Activated naive CD8-positive, alpha-beta T cell (primary cell): ENCODE data around the gene DCUN1D3.
A peak's percentile ranks its signal among the peaks of the same experiment; 100 is the strongest.

Source experiments
- H3K27ac Mint-ChIP-seq: one replicate; pipeline ENCODE4 v1.8.0; 2021; ENCODE audit warnings: mixed read lengths
- H3K27me3 Mint-ChIP-seq: one replicate; pipeline ENCODE4 v1.8.0; 2021; ENCODE audit warnings: mixed read lengths
- H3K36me3 Mint-ChIP-seq: one replicate; pipeline ENCODE4 v1.8.0; 2021; ENCODE audit warnings: mixed read lengths
- H3K4me1 Mint-ChIP-seq: one replicate; pipeline ENCODE4 v1.8.0; 2021; ENCODE audit warnings: low read depth, mixed read lengths
- H3K4me3 Mint-ChIP-seq: one replicate; pipeline ENCODE4 v1.8.0; 2021; ENCODE audit warnings: mild to moderate bottlenecking, mixed read lengths
- H3K9me3 Mint-ChIP-seq: one replicate; pipeline ENCODE4 v1.8.0; 2021; ENCODE audit warnings: low read depth, mixed read lengths

DCUN1D3 gene

DNA sequence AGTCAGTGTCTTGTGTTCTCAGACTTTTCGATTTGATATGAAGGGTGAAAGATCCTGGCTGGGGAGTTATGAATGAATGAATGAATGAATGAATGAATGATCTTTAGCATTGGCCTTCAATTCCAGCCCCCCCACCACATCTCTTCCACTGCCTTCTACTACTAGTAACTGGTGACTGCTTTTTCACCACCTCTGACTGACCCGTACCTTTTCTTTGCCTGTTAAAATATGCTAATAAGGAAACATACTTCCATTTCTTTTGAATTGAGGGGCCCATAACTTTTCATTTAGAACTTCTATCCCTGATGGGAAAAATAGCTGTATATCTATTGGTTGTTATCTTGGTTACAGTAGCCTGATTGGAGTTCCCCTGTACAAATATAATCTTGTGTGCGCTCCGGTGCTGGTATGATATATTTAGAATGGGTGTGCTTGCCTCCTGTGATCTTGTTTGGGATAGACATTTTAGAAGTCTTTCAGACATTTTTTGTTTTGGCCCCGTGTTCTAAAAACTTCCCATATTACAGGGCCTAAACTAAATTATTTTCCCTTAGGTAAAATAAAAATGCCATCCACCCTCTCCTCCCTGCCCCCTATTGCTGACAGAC is 3.8 kb upstream of the DCUN1D3 start:
- H3K36me3 Mint-ChIP-seq: peaks cover 7% of the 10 kb centered on the region
- H3K9me3 Mint-ChIP-seq: no peaks in the 10 kb centered on the region
- H3K4me1 Mint-ChIP-seq: peaks cover 49% of the 10 kb centered on the region
- peak overlapping the region; percentile 62 for H3K27ac Mint-ChIP-seq
- peak overlapping the region; percentile 38 for H3K4me3 Mint-ChIP-seq
- no peaks in the 10 kb centered on the region for H3K27me3 Mint-ChIP-seq

DNA sequence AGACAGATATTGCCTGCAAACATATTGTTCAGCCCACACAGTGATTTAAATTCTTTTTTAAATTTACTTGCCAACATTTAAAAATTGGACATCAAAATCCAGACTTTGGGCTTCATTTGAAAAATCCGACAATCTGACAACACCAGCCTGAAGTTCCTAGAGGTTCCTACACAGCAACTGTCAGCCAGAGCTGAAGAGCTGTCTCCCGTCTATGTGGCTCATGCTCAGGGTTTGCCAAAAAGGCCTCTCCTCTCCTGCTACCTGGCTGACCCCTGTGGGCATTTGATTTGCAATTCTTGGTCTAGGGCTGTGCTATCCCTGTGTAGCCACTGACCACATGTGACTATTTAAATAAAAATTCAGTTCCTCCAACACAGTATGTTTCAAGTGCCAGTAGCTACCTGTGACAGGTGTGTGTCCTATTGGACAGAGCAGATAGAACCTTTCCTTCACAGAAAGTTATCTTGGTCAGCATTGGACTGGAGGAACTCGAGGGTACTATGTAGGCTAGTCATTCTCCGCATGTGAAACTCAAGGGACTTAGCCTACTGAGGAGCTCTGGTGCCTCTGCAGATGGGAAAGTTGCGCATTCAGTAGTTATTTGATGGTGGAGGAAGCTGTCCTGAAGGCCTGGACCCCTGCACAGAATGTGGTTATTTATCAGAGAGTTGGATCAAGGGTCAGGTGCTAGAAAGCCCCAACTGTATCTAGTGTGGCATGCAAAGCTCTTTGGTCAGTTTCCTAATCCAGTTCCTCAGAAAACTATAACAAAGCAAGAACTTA is 3.1 kb upstream of the DCUN1D3 start:
- Mint-ChIP-seq H3K36me3 (peaks cover 7% of the 10 kb centered on the region), H3K27ac (peak overlapping the region; percentile 62), H3K4me1 (peaks cover 54% of the 10 kb centered on the region), H3K9me3 (no peaks in the 10 kb centered on the region), H3K27me3 (no peaks in the 10 kb centered on the region), H3K4me3 (peak overlapping the region; percentile 55)

DNA sequence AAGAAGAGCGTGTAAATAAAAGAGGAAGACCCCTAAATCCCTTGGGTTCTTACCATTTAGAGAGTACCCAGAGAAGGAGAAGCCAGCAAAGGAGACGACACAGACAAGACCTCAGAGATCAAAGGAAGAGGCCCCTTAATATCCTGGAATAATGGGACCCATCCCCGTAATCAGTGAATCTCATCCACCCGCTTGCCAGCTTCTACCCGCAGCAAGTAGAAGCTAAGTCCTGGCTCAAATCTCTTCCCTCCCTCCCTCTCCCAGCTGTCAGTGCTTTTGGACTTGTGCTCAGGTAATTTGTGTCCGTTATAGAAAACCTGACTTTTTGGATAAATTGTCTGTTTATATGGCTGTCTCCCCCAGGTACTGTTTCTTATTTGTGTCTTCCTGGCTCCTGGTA is 2.3 kb upstream of the DCUN1D3 start:
- peak overlapping the region; percentile 73 for H3K27ac Mint-ChIP-seq
- peak overlapping the region; percentile 94 for H3K4me3 Mint-ChIP-seq
- H3K9me3 Mint-ChIP-seq: no peaks in the 10 kb centered on the region
- no peaks in the 10 kb centered on the region for H3K27me3 Mint-ChIP-seq
- H3K4me1 Mint-ChIP-seq: peaks cover 62% of the 10 kb centered on the region
- H3K36me3 Mint-ChIP-seq: peaks cover 7% of the 10 kb centered on the region

DNA sequence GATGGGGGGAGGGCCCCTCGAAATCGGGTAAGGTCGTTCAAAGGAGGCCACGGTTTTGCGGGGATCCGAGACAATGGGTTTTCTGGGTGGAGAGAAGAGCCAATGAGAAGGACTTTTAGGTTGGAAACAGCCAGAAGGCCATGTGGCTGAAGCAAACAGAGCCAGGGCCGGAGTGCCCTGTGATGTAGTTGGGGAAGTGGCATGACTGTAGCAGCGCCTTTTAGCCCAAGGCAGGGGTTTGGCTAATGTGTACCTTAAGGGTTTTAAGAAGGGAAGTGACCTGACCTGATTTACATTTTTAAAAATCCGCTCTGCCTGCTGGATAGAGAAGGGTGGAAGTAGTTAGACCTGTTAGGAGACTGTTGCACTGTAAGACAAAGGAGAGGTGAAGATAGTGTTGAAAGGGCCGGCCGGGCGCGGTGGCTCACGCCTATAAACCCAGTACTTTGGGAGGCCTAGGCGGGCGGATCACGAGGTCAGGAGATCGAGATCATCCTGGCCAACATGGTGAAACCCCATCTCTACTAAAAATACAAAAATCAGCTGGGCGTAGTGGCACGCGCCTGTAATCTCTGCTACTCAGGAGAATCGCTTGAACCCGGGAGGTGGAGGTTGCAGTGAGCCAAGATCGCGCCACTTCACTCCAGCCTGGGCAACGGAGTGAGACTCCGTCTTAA is 1.4 kb upstream of the DCUN1D3 start:
- Mint-ChIP-seq H3K36me3 (peaks cover 10% of the 10 kb centered on the region), H3K4me1 (peaks cover 69% of the 10 kb centered on the region), H3K27ac (peak overlapping the region; percentile 97)

DNA sequence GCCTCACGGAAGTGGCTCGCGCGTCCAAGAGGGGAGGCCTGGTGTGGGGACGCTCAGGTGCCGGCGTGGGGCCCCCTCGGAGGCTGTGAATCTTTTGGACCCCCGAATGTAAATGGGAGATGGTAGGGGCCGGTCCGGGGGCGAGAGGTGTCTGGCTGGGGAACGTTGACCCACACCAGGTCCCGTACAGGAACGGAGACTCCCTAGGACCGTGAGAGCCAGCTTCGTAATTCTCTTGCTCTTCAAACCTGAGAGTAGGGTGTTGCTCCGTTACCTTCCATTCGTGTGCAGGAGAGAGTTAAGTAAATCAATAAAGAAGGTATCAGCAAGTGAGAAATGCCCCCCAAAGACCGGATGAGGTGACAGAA is 894 bp upstream of the DCUN1D3 start:
- peaks cover 68% of the 10 kb centered on the region for H3K4me1 Mint-ChIP-seq
- H3K27ac Mint-ChIP-seq: peak overlapping the region; percentile 97
- no peaks in the 10 kb centered on the region for H3K27me3 Mint-ChIP-seq
- H3K4me3 Mint-ChIP-seq: peak overlapping the region; percentile 94
- H3K9me3 Mint-ChIP-seq: no peaks in the 10 kb centered on the region
- peaks cover 10% of the 10 kb centered on the region for H3K36me3 Mint-ChIP-seq

More for the DNA sequence above, 1.4 kb upstream of the DCUN1D3 start:
- Mint-ChIP-seq H3K4me3 (peak overlapping the region; percentile 94), H3K27me3 (no peaks in the 10 kb centered on the region), H3K9me3 (no peaks in the 10 kb centered on the region)

DNA sequence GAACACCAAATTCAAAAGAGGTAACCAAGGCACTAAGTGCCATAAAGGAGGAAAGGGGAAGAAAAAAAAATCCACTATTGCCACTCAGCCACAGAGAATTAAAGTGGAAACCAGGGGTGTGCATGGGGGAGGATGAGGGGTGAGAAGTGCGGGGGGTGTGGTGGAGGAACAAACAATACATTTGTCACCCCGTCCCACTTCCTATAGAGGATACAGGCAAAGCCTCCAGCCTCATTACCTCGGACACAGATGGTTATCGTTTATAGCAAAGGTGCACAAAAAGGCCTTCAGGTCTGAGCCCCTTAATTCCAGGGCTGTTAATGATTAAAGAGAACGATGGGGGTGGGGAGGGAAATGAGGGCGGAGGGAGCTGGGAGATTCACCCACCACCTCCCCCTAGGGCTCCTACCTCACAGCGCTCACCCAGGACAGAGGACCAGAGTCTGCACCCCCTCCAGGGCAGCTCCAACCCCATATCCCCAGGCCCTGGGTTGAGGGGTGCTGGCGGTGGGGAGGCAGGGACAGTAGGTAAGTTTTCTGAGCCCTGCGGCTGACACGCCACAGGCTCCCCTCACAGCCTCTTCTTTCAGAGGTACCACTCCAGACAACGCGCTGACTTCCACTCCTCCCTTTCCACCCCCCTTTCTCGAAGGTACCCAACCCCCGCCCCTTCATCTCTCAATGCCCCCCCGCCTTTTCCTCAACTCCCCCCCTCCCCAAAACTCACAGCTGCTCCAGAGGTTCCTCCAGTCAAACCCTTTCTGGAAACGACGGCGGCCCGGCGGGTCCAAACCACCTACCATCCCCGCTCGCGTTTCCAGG is 470 bp downstream of the DCUN1D3 start:
- Mint-ChIP-seq H3K27ac (peak overlapping the region; percentile 97), H3K27me3 (no peaks in the 10 kb centered on the region), H3K4me1 (peaks cover 63% of the 10 kb centered on the region), H3K4me3 (peak overlapping the region; percentile 94), H3K36me3 (peaks cover 10% of the 10 kb centered on the region), H3K9me3 (no peaks in the 10 kb centered on the region)

DNA sequence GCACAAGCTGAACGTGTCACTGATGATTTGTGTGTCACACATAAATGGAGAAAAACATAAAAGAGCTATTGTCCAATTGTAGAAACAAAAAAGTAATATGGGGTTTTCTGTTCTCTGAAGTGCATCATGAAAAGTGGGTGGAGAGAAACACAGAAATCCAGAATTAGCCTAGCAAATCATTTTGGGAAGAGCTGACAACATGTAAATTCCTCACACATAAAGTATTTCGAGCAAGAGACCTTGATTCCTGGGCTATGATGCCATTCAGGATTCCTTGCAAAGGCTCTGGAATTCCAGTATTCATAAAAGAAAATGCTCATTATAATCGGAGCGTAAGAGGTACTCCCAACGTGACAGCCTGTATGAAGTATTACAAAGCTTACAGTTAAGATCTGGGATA is 1.1 kb downstream of the DCUN1D3 start:
- no peaks in the 10 kb centered on the region for H3K27me3 Mint-ChIP-seq
- peaks cover 57% of the 10 kb centered on the region for H3K4me1 Mint-ChIP-seq
- no peaks in the 10 kb centered on the region for H3K9me3 Mint-ChIP-seq
- H3K4me3 Mint-ChIP-seq: peak overlapping the region; percentile 94
- peaks cover 10% of the 10 kb centered on the region for H3K36me3 Mint-ChIP-seq
- H3K27ac Mint-ChIP-seq: peak overlapping the region; percentile 97

DNA sequence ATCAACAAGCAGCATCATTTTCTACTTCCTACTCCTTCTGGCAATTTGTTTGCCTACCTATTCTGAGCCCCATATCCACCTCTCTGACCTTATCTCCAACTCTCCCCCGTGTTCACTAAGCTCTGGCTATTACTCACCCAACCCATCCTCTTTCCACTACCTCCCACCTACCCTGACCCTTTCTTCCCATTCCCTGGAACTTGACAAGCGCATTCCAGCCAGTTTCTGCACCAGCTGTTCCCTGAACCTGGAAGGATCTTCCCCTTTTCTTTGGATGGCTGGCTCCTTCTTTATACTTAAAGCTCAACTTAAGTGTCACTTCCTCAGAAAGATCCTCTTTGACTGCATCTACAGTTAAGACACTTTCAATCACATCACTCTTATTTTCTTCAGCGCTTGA is 2.2 kb downstream of the DCUN1D3 start:
- Mint-ChIP-seq H3K27me3 (no peaks in the 10 kb centered on the region), H3K27ac (peak overlapping the region; percentile 23), H3K36me3 (peaks cover 9% of the 10 kb centered on the region), H3K4me3 (peak overlapping the region; percentile 94), H3K9me3 (no peaks in the 10 kb centered on the region), H3K4me1 (peaks cover 47% of the 10 kb centered on the region)

DNA sequence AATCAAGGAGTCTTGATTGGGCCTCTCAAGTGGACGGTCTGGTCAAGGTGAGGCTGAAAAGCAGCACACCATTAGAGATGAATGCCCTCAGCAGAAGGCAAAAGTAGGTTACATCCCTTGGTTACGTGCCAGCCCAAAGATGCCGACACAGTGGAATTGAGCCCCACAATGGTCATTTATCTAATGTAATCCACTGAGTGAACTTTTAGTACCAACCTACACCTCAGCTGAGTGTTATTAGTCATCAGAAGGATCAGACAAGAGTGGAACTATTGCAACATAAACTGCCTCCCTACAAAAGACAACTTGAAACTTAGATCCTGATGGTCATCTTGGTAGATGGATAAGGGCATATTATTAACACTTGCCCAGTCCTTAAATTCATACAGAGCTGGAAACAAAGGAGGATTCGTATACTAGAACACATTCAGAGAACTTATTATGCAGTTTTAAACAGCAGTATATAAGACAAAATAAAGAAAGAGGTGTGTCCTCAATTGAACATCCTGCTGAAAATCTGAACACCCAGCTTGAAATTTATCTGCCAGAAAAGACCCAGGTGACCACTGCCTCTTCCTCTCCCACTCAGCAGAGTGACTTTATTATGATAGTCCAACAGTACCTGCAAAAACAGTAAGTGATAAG is 2.8 kb downstream of the DCUN1D3 start:
- H3K9me3 Mint-ChIP-seq: no peaks in the 10 kb centered on the region
- H3K36me3 Mint-ChIP-seq: peaks cover 6% of the 10 kb centered on the region
- H3K27me3 Mint-ChIP-seq: no peaks in the 10 kb centered on the region
- H3K4me3 Mint-ChIP-seq: no peak overlapping the region
- H3K4me1 Mint-ChIP-seq: peaks cover 44% of the 10 kb centered on the region
- no peak overlapping the region for H3K27ac Mint-ChIP-seq

DNA sequence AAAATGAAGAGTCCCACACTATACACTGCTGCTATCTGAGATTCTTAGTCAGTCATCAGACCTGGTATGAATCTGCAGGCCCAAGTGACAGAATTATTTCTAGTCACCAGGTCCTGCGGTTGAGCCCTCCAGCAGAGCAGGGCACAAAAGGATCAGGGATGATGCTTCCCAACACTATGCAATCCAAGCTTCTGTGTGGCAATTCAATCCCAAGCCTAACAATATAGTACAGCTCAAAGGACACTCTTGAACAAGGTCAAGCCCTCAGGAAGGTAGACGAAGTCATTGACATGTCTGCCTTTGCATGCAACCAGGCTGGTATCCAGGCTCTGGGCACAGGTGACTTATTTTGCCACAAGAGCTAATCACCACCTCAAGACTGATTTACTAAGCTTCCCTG is 5.8 kb downstream of the DCUN1D3 start:
- no peaks in the 10 kb centered on the region for H3K9me3 Mint-ChIP-seq
- H3K27me3 Mint-ChIP-seq: no peaks in the 10 kb centered on the region
- no peak overlapping the region for H3K27ac Mint-ChIP-seq
- H3K36me3 Mint-ChIP-seq: peaks cover 3% of the 10 kb centered on the region
- H3K4me1 Mint-ChIP-seq: peaks cover 27% of the 10 kb centered on the region
- H3K4me3 Mint-ChIP-seq: no peak overlapping the region

DNA sequence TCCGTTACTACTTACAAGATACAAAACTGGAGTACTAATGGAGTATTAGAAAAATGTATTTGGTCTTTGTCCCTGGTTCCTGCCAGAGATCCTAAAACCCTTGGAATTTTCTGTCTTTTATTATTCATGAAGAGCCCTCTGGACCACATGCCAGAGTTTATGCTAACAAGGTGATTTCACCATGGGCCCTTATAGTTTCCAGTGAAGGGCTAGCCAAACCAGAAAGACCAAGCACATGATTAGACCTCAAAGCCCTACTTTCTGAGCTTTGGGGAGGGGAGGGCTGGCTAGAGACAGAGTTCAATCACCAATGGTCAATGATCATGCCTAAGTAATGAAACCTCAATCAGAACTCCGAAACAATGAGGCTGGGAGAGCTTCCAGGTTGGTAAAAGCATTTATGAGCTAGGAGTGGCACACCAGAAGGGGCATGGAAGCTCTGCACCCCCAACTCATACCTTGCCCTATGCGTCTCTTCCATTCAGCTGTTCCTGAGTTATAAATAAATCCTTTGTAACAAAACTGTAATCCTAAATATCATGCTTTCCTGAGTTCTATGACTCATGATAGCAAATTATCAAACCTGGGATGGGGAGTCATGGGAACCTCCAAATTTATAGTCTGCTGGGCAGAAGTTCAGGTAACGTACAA is 10.4 kb downstream of the DCUN1D3 start:
- H3K4me3 Mint-ChIP-seq: no peak overlapping the region
- no peaks in the 10 kb centered on the region for H3K9me3 Mint-ChIP-seq
- H3K4me1 Mint-ChIP-seq: peaks cover 8% of the 10 kb centered on the region
- H3K36me3 Mint-ChIP-seq: peaks cover 6% of the 10 kb centered on the region
- H3K27ac Mint-ChIP-seq: no peak overlapping the region
- H3K27me3 Mint-ChIP-seq: no peaks in the 10 kb centered on the region

DNA sequence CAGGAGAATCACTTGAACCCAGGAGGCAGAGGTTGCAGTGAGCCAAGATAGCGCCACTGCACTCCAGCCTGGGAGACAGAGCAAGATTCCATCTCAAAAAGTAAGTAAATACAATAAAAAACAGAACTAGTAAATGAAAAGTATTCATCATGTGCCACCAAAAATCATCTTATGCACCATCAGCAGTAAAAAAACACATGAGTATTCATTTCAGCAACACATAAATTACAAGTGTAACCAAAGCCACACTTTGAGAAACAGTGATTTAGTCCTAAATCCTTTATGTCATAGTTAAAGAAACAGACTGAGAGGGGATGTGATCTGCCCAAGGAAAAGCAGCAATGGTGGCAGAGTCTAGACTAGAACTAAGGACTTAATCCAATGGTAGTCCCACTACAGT is 13.0 kb downstream of the DCUN1D3 start:
- no peaks in the 10 kb centered on the region for H3K27me3 Mint-ChIP-seq
- no peak overlapping the region for H3K27ac Mint-ChIP-seq
- peaks cover 12% of the 10 kb centered on the region for H3K36me3 Mint-ChIP-seq
- H3K4me1 Mint-ChIP-seq: peaks cover 19% of the 10 kb centered on the region
- H3K4me3 Mint-ChIP-seq: no peak overlapping the region
- no peaks in the 10 kb centered on the region for H3K9me3 Mint-ChIP-seq

DNA sequence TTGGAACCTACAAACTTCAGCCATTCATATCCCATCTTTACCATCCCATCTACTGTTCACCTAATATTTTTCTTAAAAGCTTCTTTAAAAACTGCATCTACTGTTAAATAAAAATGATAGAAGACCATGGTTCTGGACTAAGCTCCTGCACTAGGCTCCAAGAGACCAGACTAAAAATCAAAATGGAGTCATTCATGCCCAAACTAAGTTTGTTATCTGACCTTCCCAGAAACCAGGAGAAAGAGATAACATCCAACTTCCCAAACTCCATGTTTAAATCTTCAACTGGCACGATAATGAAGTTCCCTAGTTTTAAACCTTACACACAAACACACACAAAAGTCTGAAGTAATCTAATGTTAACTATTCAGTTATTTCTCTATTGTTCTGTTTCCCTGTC is 13.8 kb downstream of the DCUN1D3 start:
- Mint-ChIP-seq H3K9me3 (no peaks in the 10 kb centered on the region), H3K4me1 (peaks cover 19% of the 10 kb centered on the region), H3K36me3 (peaks cover 12% of the 10 kb centered on the region), H3K4me3 (no peak overlapping the region), H3K27ac (no peak overlapping the region), H3K27me3 (no peaks in the 10 kb centered on the region)

DNA sequence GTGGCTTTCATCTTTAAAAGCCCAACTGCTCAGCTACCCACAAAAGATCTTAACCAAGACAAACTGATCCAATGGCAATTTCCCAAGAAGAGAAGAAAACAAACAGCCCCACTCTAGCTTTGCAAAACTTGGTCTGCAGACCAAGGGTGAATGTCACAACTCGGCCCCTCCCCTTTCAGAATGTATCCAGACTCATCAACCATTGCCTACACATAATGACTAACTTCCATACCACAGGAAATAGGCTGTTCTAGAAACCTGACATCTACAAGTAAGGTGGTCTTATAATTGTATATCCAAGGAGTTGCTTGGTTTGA is 16.0 kb downstream of the DCUN1D3 start:
- peaks cover 27% of the 10 kb centered on the region for H3K4me1 Mint-ChIP-seq
- H3K27me3 Mint-ChIP-seq: no peaks in the 10 kb centered on the region
- H3K4me3 Mint-ChIP-seq: no peak overlapping the region
- H3K27ac Mint-ChIP-seq: no peak overlapping the region
- peaks cover 12% of the 10 kb centered on the region for H3K36me3 Mint-ChIP-seq
- no peaks in the 10 kb centered on the region for H3K9me3 Mint-ChIP-seq
